HL-60 (cell line): ENCODE results near the gene ZNF672.

Experiments
- DNase-seq, 2 experiments: peaks; one replicate each; pipeline ENCODE4 v3.0.0-alpha.2; 2010 to 2020; ENCODE audit warnings: low read depth in 1 of 2, low spot score in 1 of 2
- H3K27ac ChIP-seq: fragments of 250-450 bp; sonication (Bioruptor Pico); replicated peaks from 2 replicates; pipeline ENCODE4 v1.5.1; 2020; ENCODE audit warnings: mild to moderate bottlenecking, moderate library complexity
- H3K27me3 ChIP-seq: fragments of 250-450 bp; sonication (Bioruptor Pico); 2 replicates; pipeline ENCODE4 v1.5.1; 2021; ENCODE audit warnings: mild to moderate bottlenecking, moderate library complexity; ENCODE audit not compliant: insufficient read depth, poor library complexity, severe bottlenecking
- H3K4me3 ChIP-seq: replicated peaks from 2 replicates; pipeline ENCODE4 v1.5.1; 2011; ENCODE audit warnings: mild to moderate bottlenecking, control low read depth, low read length; ENCODE audit not compliant: insufficient read depth
- GABPA ChIP-seq: IDR thresholded peaks from 2 replicates; pipeline ENCODE4 v1.6.1; 2012; ENCODE audit warnings: low read depth
- POLR2AphosphoS5 ChIP-seq: IDR thresholded peaks from 2 replicates; pipeline ENCODE4 v1.6.1; 2012; ENCODE audit warnings: low read depth
- SPI1 ChIP-seq: IDR thresholded peaks from 2 replicates; pipeline ENCODE4 v1.6.1; 2012; ENCODE audit warnings: low read depth, mild to moderate bottlenecking, borderline replicate concordance
- TF ChIP-seq, protein P1 (sequence below): IDR thresholded peaks from one replicate; pipeline ENCODE4 v1.5.1; 2011; ENCODE audit warnings: low read length, control low read depth, inconsistent platforms; ENCODE audit not compliant: insufficient read depth
- TF ChIP-seq, protein P2 (sequence below): IDR thresholded peaks from 2 replicates; pipeline ENCODE4 v1.6.1; 2012; ENCODE audit warnings: low read depth; ENCODE audit not compliant: insufficient replicate concordance

ZNF672 gene

GRCh38 chr1:248825136-248825535 lies 12.9 kb upstream of the ZNF672 start:
- TF ChIP-seq POLR2AphosphoS5 (no peak), SPI1 (no peak), GABPA (no peak)
- TF ChIP-seq, protein P1, sequence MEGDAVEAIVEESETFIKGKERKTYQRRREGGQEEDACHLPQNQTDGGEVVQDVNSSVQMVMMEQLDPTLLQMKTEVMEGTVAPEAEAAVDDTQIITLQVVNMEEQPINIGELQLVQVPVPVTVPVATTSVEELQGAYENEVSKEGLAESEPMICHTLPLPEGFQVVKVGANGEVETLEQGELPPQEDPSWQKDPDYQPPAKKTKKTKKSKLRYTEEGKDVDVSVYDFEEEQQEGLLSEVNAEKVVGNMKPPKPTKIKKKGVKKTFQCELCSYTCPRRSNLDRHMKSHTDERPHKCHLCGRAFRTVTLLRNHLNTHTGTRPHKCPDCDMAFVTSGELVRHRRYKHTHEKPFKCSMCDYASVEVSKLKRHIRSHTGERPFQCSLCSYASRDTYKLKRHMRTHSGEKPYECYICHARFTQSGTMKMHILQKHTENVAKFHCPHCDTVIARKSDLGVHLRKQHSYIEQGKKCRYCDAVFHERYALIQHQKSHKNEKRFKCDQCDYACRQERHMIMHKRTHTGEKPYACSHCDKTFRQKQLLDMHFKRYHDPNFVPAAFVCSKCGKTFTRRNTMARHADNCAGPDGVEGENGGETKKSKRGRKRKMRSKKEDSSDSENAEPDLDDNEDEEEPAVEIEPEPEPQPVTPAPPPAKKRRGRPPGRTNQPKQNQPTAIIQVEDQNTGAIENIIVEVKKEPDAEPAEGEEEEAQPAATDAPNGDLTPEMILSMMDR: no peak
- TF ChIP-seq, protein P2, sequence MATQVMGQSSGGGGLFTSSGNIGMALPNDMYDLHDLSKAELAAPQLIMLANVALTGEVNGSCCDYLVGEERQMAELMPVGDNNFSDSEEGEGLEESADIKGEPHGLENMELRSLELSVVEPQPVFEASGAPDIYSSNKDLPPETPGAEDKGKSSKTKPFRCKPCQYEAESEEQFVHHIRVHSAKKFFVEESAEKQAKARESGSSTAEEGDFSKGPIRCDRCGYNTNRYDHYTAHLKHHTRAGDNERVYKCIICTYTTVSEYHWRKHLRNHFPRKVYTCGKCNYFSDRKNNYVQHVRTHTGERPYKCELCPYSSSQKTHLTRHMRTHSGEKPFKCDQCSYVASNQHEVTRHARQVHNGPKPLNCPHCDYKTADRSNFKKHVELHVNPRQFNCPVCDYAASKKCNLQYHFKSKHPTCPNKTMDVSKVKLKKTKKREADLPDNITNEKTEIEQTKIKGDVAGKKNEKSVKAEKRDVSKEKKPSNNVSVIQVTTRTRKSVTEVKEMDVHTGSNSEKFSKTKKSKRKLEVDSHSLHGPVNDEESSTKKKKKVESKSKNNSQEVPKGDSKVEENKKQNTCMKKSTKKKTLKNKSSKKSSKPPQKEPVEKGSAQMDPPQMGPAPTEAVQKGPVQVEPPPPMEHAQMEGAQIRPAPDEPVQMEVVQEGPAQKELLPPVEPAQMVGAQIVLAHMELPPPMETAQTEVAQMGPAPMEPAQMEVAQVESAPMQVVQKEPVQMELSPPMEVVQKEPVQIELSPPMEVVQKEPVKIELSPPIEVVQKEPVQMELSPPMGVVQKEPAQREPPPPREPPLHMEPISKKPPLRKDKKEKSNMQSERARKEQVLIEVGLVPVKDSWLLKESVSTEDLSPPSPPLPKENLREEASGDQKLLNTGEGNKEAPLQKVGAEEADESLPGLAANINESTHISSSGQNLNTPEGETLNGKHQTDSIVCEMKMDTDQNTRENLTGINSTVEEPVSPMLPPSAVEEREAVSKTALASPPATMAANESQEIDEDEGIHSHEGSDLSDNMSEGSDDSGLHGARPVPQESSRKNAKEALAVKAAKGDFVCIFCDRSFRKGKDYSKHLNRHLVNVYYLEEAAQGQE: no peak
- H3K27ac ChIP-seq: peak overlapping the region; percentile 98
- DNase-seq: no peak
- no peaks in the 10 kb centered on the region for H3K27me3 ChIP-seq
- peak overlapping the region; percentile 94 for H3K4me3 ChIP-seq

DNA sequence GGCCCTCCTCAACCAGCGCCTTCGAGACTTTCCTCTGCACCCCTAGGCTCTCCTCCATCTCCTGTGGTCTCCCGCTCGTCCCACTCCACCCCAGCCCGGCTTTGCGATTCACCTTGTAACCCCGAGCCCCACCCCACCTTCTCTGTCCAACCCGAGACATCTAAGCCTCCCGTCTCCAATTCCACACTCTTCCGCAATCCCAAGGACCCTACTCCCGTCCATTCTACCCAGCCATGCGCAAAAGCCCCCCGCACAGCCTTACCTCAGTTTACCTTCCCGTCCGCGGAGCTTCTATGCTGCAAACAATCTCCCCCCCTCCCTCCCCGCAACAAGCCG lies 12.5 kb upstream of the ZNF672 start:
- peak overlapping the region; percentile 98 for H3K27ac ChIP-seq
- DNase-seq: no peak
- H3K4me3 ChIP-seq: peak overlapping the region; percentile 94
- no peaks in the 10 kb centered on the region for H3K27me3 ChIP-seq
- TF ChIP-seq, protein P1: no peak
- TF ChIP-seq SPI1 (no peak), GABPA (no peak), POLR2AphosphoS5 (no peak)

GRCh38 chr1:248825909-248826760 lies 11.9 kb upstream of the ZNF672 start, which contains the start of gene SH3BP5L:
TSS of gene SH3BP5L (minus strand) at chr1:248825915. CDS start at chr1:248824935, 980 bp downstream.
- H3K27ac ChIP-seq: peak within 1 kb of the TSS; percentile 98
- TF ChIP-seq POLR2AphosphoS5 (peak; percentile 64), SPI1 (no peak), GABPA (peak; percentile 84)
- TF ChIP-seq, protein P2: peak; percentile 42
- TF ChIP-seq, protein P1: peak; percentile 88
- H3K4me3 ChIP-seq: peak within 1 kb of the TSS; percentile 94
- H3K27me3 ChIP-seq: no peaks in the 10 kb centered on the region
- DNase-seq: peak; percentile 87 to 95
